H1 (cell line): ENCODE results near the gene PSPH. TPM values are rescaled to one million over a fixed set of nuclear protein-coding genes. Genes with fewer than 3 reads are reported as not detected.

ENCODE experiments used
- ASH2L ChIP-seq: fragments of 200-600, 300-600 bp; sonication (generic); IDR thresholded peaks from one replicate; pipeline ENCODE4 v1.7.1; 2017; ENCODE audit warnings: low read length
- CBX5 ChIP-seq: fragments of 300-800, 300-1000 bp; sonication (generic); IDR thresholded peaks from 2 replicates; pipeline ENCODE4 v1.7.1; 2016; ENCODE audit warnings: antibody characterized with exemption, low read length, low read depth
- CTBP2 ChIP-seq: IDR thresholded peaks from 2 replicates; pipeline ENCODE4 v1.7.0; 2011; ENCODE audit warnings: borderline replicate concordance, mild to moderate bottlenecking, moderate library complexity, mixed read lengths, low read length; ENCODE audit not compliant: insufficient read depth, insufficient read length
- EGR1 ChIP-seq: IDR thresholded peaks from 2 replicates; pipeline ENCODE4 v1.6.1; 2011; ENCODE audit warnings: low read depth, low read length, borderline replicate concordance
- EZH2 ChIP-seq: fragments of 200-600 bp; sonication (generic); IDR thresholded peaks from 2 replicates; pipeline ENCODE4 v1.7.1; 2012; ENCODE audit warnings: low read depth, mild to moderate bottlenecking, moderate library complexity, low read length, inconsistent platforms; ENCODE audit not compliant: severe bottlenecking
- FOSL1 ChIP-seq: IDR thresholded peaks from 2 replicates; pipeline ENCODE4 v1.6.1; 2011; ENCODE audit warnings: mild to moderate bottlenecking, low read depth, low read length, moderate library complexity; ENCODE audit not compliant: insufficient read depth
- GTF2F1 ChIP-seq: IDR thresholded peaks from 2 replicates; pipeline ENCODE4 v1.6.1; 2012; ENCODE audit warnings: low read depth, low read length, improper control_type of control experiment, borderline replicate concordance
- HDAC2 ChIP-seq, 2 experiments: fragments of 300-600 bp in 1 of 2; sonication (generic) in 1 of 2; IDR thresholded peaks; 2 replicates each; pipeline ENCODE4 v1.6.1; 2011 to 2012; ENCODE audit warnings: low read depth in 2 of 2, low read length in 2 of 2, mild to moderate bottlenecking in 2 of 2, moderate library complexity in 2 of 2, borderline replicate concordance in 1 of 2, inconsistent platforms in 1 of 2
- KDM1A ChIP-seq: fragments of 200-600, 300-600 bp; sonication (generic); IDR thresholded peaks from 2 replicates; pipeline ENCODE4 v1.7.1; 2016; ENCODE audit warnings: mild to moderate bottlenecking, low read length, borderline replicate concordance
- KDM4A ChIP-seq: IDR thresholded peaks from one replicate; pipeline ENCODE4 v1.7.1; 2012; ENCODE audit warnings: low read depth, mild to moderate bottlenecking, moderate library complexity, low read length, inconsistent platforms; ENCODE audit not compliant: severe bottlenecking
- KDM5A ChIP-seq: fragments of 200-600 bp; IDR thresholded peaks from 2 replicates; pipeline ENCODE4 v1.7.1; 2012; ENCODE audit warnings: mild to moderate bottlenecking, low read length, inconsistent platforms, mixed read lengths
- NANOG ChIP-seq: IDR thresholded peaks from 2 replicates; pipeline ENCODE4 v1.6.1; 2011; ENCODE audit warnings: low read length, low read depth, mild to moderate bottlenecking, inconsistent platforms; ENCODE audit not compliant: insufficient read depth, poor library complexity, severe bottlenecking
- POLR2A ChIP-seq, 2 experiments: IDR thresholded peaks; 1 replicate in 1 of 2; 2 replicates in 1 of 2; pipeline ENCODE4 v1.6.1; 2011; ENCODE audit warnings: low read depth in 2 of 2, low read length in 2 of 2, mild to moderate bottlenecking in 2 of 2; ENCODE audit errors: control extremely low read depth in 1 of 2
- POLR2AphosphoS5 ChIP-seq: IDR thresholded peaks from 2 replicates; pipeline ENCODE4 v1.6.1; 2011; ENCODE audit warnings: low read depth, low read length
- POU5F1 ChIP-seq: IDR thresholded peaks from 2 replicates; pipeline ENCODE4 v1.6.1; 2011; ENCODE audit warnings: low read depth, mild to moderate bottlenecking, low read length, moderate library complexity
- RNF2 ChIP-seq: fragments of 200-900, 300-1000 bp; sonication (generic); IDR thresholded peaks from 2 replicates; pipeline ENCODE4 v1.7.1; 2016; ENCODE audit warnings: borderline replicate concordance, low read depth, mild to moderate bottlenecking, antibody characterized with exemption, low read length; ENCODE audit not compliant: poor library complexity, severe bottlenecking; ENCODE audit errors: missing control alignments
- SIN3A ChIP-seq, 2 experiments: IDR thresholded peaks in 1 of 2; conservative IDR thresholded peaks in 1 of 2; 2 replicates each; pipeline ENCODE4 v1.6.1; 2011 to 2012; ENCODE audit warnings: low read length in 2 of 2, improper control_type of control experiment in 1 of 2, low read depth in 1 of 2, mild to moderate bottlenecking in 1 of 2
- SP4 ChIP-seq: IDR thresholded peaks from 2 replicates; pipeline ENCODE4 v1.6.1; 2012; ENCODE audit warnings: low read length, inconsistent platforms
- SRF ChIP-seq: IDR thresholded peaks from 2 replicates; pipeline ENCODE4 v1.6.1; 2011; ENCODE audit warnings: mild to moderate bottlenecking, low read depth, low read length, moderate library complexity
- TEAD4 ChIP-seq: IDR thresholded peaks from 2 replicates; pipeline ENCODE4 v1.6.1; 2012; ENCODE audit warnings: low read depth, low read length, inconsistent platforms, mixed read lengths
- USF2 ChIP-seq: IDR thresholded peaks from 2 replicates; pipeline ENCODE4 v1.6.1; 2011; ENCODE audit warnings: low read length, improper control_type of control experiment
- YY1 ChIP-seq: IDR thresholded peaks from 2 replicates; pipeline ENCODE4 v1.6.1; 2011; ENCODE audit warnings: low read depth, mild to moderate bottlenecking, low read length
- polyA plus RNA-seq, 7 experiments: library from polyadenylated mRNA; depleted of rRNA in 3 of 7; stranded (reverse) in 5 of 7; unstranded in 2 of 7; fragments of >200 nt in 5 of 7; fragments of 200-250 nt in 2 of 7; gene quantifications; 1 replicate in 5 of 7; 2 replicates in 1 of 7; 4 replicates in 1 of 7; pipeline versions ENCODE4 v1.2.1 to v1.2.3, GENCODE V29; 2011 to 2013; ENCODE audit warnings: missing spikeins in 2 of 7, mixed read lengths in 2 of 7
- total RNA-seq: library from RNA; stranded (reverse); fragmentation: NEBNext Ultra II Directional; extraction: Animal tissue kit (Norgen Biotek cat#: 25700); gene quantifications from 2 replicates; pipeline ENCODE4 v1.2.1, GENCODE V29; 2021

PSPH gene
- total and polyA plus RNA-seq, 2 of the 8 experiments (the other 6 are each of a cell fraction or from before 2014, with no cell fraction given): 31.0 to 64.8 TPM

DNA sequence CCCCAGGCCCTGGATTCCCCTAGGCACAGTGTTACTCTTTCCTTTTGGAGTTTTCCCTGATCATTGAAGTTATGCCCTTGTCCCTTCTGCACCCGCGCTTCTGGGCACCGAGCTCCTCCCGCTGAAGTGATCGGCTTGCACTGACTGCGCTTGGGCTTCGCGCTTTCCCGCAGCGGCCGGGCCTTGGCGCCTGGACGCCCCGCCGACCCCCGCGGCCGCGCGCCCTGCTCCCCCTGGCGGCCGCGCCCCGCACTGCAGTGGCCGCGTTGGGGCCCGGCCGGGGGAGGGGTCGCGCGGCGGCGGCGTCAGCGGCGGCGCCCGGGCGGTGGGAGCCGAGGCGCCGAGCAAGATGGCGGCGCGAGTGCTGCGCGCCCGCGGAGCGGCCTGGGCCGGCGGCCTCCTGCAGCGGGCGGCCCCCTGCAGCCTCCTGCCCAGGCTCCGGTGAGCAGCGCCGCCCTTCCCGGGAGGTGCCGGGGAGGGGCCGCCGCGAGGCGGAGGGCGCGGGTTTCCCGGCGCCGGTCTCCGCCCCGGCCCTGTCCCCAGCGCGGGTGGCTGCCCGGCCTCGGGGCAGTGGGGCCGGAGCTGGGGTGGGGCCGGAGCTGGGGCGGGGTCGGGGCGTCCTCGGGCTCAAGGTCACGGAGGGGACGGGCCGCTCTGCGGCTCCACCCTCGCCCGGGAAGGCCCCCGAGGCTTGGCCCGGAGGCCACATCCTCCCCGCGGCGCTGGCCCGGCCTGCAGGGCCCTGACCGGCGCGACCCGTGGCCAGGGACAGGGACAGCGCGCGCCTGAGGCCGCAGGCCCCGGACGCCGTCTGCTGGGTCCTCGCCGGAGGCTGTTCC is 86.8 kb downstream of the PSPH start, which contains the start of gene NIPSNAP2 (continued):
- TF ChIP-seq POU5F1 (no peak), KDM5A (no peak), ASH2L (peak; percentile 6), NANOG (no peak), KDM4A (peak; percentile 45), KDM1A (no peak), YY1 (peak; percentile 90; the same call in 1 of the 2 replicates), SRF (peak; percentile 46; the same call in 1 of the 2 replicates), GTF2F1 (0 out of 2 replicates have a peak, but pooled peaks have one; percentile 33), FOSL1 (no peak), RNF2 (no peak), USF2 (no peak), HDAC2 (IDR thresholded peaks at IDR 0.05; ENCODE audit: borderline replicate concordance in 1 of 2, low read depth in 2 of 2, low read length in 2 of 2) (no peak), TEAD4 (no peak), POLR2A (IDR thresholded peaks at IDR 0.05; ENCODE audit: control extremely low read depth in 1 of 2, low read depth in 2 of 2, low read length in 2 of 2) (peak; percentile 30 to 65), EGR1 (no peak), CTBP2 (no peak), POLR2AphosphoS5 (peak; percentile 69), SP4 (no peak), SIN3A (conservative IDR thresholded peaks at IDR 0.05 in 1 of 2, IDR thresholded peaks at IDR 0.05 in 1 of 2; ENCODE audit: low read depth in 1 of 2, low read length in 2 of 2) (no peak), CBX5 (no peak), EZH2 (no peak)
